ENCODE data around the gene LOXL4. TPM values are rescaled to one million over a fixed set of nuclear protein-coding genes. Genes with fewer than 3 reads are reported as not detected.

LOXL4 gene
- total and polyA plus RNA-seq, 2 experiments from 2014 or later, result 32.7 to 34.4 TPM

GRCh38 chr10:98264378-98265065 lies 3.5 kb downstream of the LOXL4 start:
- Histone ChIP-seq H3K79me2 (no peaks in the 10 kb centered on the region), H3K4me2 (no peak overlapping the region), H3K9me3 (ENCODE audit: low read depth) (no peaks in the 10 kb centered on the region), H3K4me3 (no peak overlapping the region), H4K20me1 (ENCODE audit: insufficient read depth, poor library complexity, severe bottlenecking) (no peaks in the 10 kb centered on the region), H3K27me3 (peaks cover 3% of the 10 kb centered on the region), H3K36me3 (replicated peaks; ENCODE audit: insufficient read depth, low read depth) (no peaks in the 10 kb centered on the region), H3K27ac (no peak overlapping the region), H3K4me1 (ENCODE audit: insufficient read depth) (peaks cover 30% of the 10 kb centered on the region), H2AFZ (no peak overlapping the region), H3K9me2 (replicated peaks; ENCODE audit: insufficient read depth) (no peaks in the 10 kb centered on the region)
- DNase-seq (ENCODE audit: low spot score), result no peak
- TF ChIP-seq EZH2 (IDR thresholded peaks at IDR 0.05; ENCODE audit: borderline replicate concordance), result no peak
- no peak for TF ChIP-seq EZH2phosphoT487 (IDR thresholded peaks at IDR 0.05; ENCODE audit: low read depth, severe bottlenecking, unreplicated experiment)
- no peak for TF ChIP-seq CTCF (IDR thresholded peaks at IDR 0.05; ENCODE audit: poor library complexity)
- 88% methylated on average over 12 of the region's 12 CpGs for WGBS (ENCODE audit: low lambda C conversion rate, missing lambda C conversion rate)

- H3K79me2 ChIP-seq, result no peaks in the 10 kb centered on the region
- H3K4me1 ChIP-seq (ENCODE audit: insufficient read depth), result peaks cover 21% of the 10 kb centered on the region
- no peak overlapping the region for H2AFZ ChIP-seq
- TF ChIP-seq CTCF (IDR thresholded peaks at IDR 0.05; ENCODE audit: poor library complexity), result no peak
- TF ChIP-seq EZH2 (IDR thresholded peaks at IDR 0.05; ENCODE audit: borderline replicate concordance), result no peak
- no peak for TF ChIP-seq EZH2phosphoT487 (IDR thresholded peaks at IDR 0.05; ENCODE audit: low read depth, severe bottlenecking, unreplicated experiment)
- no peaks in the 10 kb centered on the region for H4K20me1 ChIP-seq (ENCODE audit: insufficient read depth, poor library complexity, severe bottlenecking)
- no peak overlapping the region for H3K4me3 ChIP-seq
- H3K4me2 ChIP-seq, result no peak overlapping the region
- H3K27me3 ChIP-seq, result peaks cover 3% of the 10 kb centered on the region
- WGBS (ENCODE audit: low lambda C conversion rate, missing lambda C conversion rate), result 88% methylated on average over 7 of the region's 7 CpGs
- DNase-seq (ENCODE audit: low spot score), result no peak
- no peaks in the 10 kb centered on the region for H3K9me2 ChIP-seq (replicated peaks; ENCODE audit: insufficient read depth)
- H3K9me3 ChIP-seq (ENCODE audit: low read depth), result no peaks in the 10 kb centered on the region
- H3K36me3 ChIP-seq (replicated peaks; ENCODE audit: insufficient read depth, low read depth), result no peaks in the 10 kb centered on the region
- no peak overlapping the region for H3K27ac ChIP-seq
These were observed 4.9 kb downstream of the LOXL4 start for GRCh38 chr10:98263088-98263487.

GRCh38 chr10:98262571-98262970 lies 5.4 kb downstream of the LOXL4 start:
- Histone ChIP-seq H4K20me1 (ENCODE audit: insufficient read depth, poor library complexity, severe bottlenecking) (no peaks in the 10 kb centered on the region), H3K27me3 (peaks cover 3% of the 10 kb centered on the region), H3K4me2 (no peak overlapping the region), H3K4me1 (ENCODE audit: insufficient read depth) (peaks cover 18% of the 10 kb centered on the region), H3K27ac (no peak overlapping the region), H3K4me3 (no peak overlapping the region), H3K9me3 (ENCODE audit: low read depth) (no peaks in the 10 kb centered on the region), H3K36me3 (replicated peaks; ENCODE audit: insufficient read depth, low read depth) (no peaks in the 10 kb centered on the region), H2AFZ (no peak overlapping the region), H3K79me2 (no peaks in the 10 kb centered on the region), H3K9me2 (replicated peaks; ENCODE audit: insufficient read depth) (no peaks in the 10 kb centered on the region)
- 92% methylated on average over 7 of the region's 7 CpGs for WGBS (ENCODE audit: low lambda C conversion rate, missing lambda C conversion rate)
- TF ChIP-seq CTCF (IDR thresholded peaks at IDR 0.05; ENCODE audit: poor library complexity), result peak; percentile 17
- TF ChIP-seq EZH2phosphoT487 (IDR thresholded peaks at IDR 0.05; ENCODE audit: low read depth, severe bottlenecking, unreplicated experiment), result no peak
- DNase-seq (ENCODE audit: low spot score), result no peak

Data from hepatocyte (in vitro differentiated cells).